ENCODE data around the gene RFNG.

Gene RFNG

GRCh38 chr17:82097919-82098168, 46.2 kb upstream of the RFNG start:
- Histone ChIP-seq H3K9me3 (ENCODE audit: control extremely low read depth in 1 of 5, control insufficient read depth in 4 of 5, insufficient read depth in 2 of 5, low read depth in 1 of 5, low read length in 4 of 5) (no peaks in the 10 kb centered on the region), H3K4me1 (ENCODE audit: control extremely low read depth in 1 of 4, control insufficient read depth in 4 of 4, insufficient read depth in 4 of 4, low read length in 3 of 4) (peaks cover 0 to 43% (median 25%) of the 10 kb centered on the region in 4 experiments), H3K36me3 (ENCODE audit: control insufficient read depth in 4 of 4, insufficient read depth in 4 of 4, low read length in 3 of 4) (peaks cover 0 to 43% (median 24%) of the 10 kb centered on the region in 4 experiments), H3K4me3 (ENCODE audit: control insufficient read depth in 1 of 7, extremely low read depth in 1 of 7, insufficient read depth in 4 of 7, low read depth in 2 of 7, low read length in 6 of 7) (peak overlapping the region; percentile 52 to 89 (median 75)), H3K27me3 (replicated peaks in 2 of 5; ENCODE audit: control insufficient read depth in 4 of 5, insufficient read depth in 5 of 5, low read length in 4 of 5) (no peaks in the 10 kb centered on the region), H3K27ac (ENCODE audit: insufficient read depth in 1 of 2, low read depth in 1 of 2, low read length in 2 of 2, poor library complexity in 1 of 2, severe bottlenecking in 2 of 2) (peak overlapping the region in 1 of 2 experiments; percentile 75)
- no peak for DNase-seq
- POLR2A ChIA-PET = interaction anchor here (0.5 to 0.8 kb wide), 5 partner anchors 17 to 361 kb away, joined by 3 to 5 read pairs (median 3); partner anchors contain the start of genes DCXR and P4HB
- WGBS (ENCODE audit: insufficient coverage) = 0% methylated on average over 35 of the region's 36 CpGs
- CTCF ChIA-PET = interaction anchor here (2.1 kb wide), 1 partner anchor 9 kb away, joined by 6 read pairs; no protein-coding TSS in a partner anchor

- H3K9me3 ChIP-seq (ENCODE audit: control extremely low read depth in 1 of 5, control insufficient read depth in 4 of 5, insufficient read depth in 2 of 5, low read depth in 1 of 5, low read length in 4 of 5) = no peaks in the 10 kb centered on the region
- DNase-seq = peak in 2 of 3 donors; percentile 16 to 36
- H3K4me3 ChIP-seq (ENCODE audit: control insufficient read depth in 1 of 7, extremely low read depth in 1 of 7, insufficient read depth in 4 of 7, low read depth in 2 of 7, low read length in 6 of 7) = peak overlapping the region; percentile 52 to 89 (median 75)
- no peaks in the 10 kb centered on the region for H3K27me3 ChIP-seq (replicated peaks in 2 of 5; ENCODE audit: control insufficient read depth in 4 of 5, insufficient read depth in 5 of 5, low read length in 4 of 5)
- CTCF ChIA-PET = interaction anchor here (2.1 kb wide), 1 partner anchor 10 kb away, joined by 6 read pairs; no protein-coding TSS in a partner anchor
- H3K4me1 ChIP-seq (ENCODE audit: control extremely low read depth in 1 of 4, control insufficient read depth in 4 of 4, insufficient read depth in 4 of 4, low read length in 3 of 4) = peaks cover 0 to 43% (median 25%) of the 10 kb centered on the region in 4 experiments
- peak overlapping the region in 1 of 2 experiments; percentile 75 for H3K27ac ChIP-seq (ENCODE audit: insufficient read depth in 1 of 2, low read depth in 1 of 2, low read length in 2 of 2, poor library complexity in 1 of 2, severe bottlenecking in 2 of 2)
- under 1% methylated on average over 68 of the region's 77 CpGs for WGBS (ENCODE audit: insufficient coverage)
- POLR2A ChIA-PET = interaction anchor here (0.5 to 0.6 kb wide), 2 partner anchors 60 to 361 kb away, joined by 3 to 5 read pairs; partner anchors contain the start of gene DCXR
- H3K36me3 ChIP-seq (ENCODE audit: control insufficient read depth in 4 of 4, insufficient read depth in 4 of 4, low read length in 3 of 4) = peaks cover 0 to 47% (median 26%) of the 10 kb centered on the region in 4 experiments
These were observed 45.7 kb upstream of the RFNG start for GRCh38 chr17:82097184-82097918.

GRCh38 chr17:82096709-82097183, 45.1 kb upstream of the RFNG start:
- Histone ChIP-seq H3K27me3 (replicated peaks in 2 of 5; ENCODE audit: control insufficient read depth in 4 of 5, insufficient read depth in 5 of 5, low read length in 4 of 5) (no peaks in the 10 kb centered on the region), H3K36me3 (ENCODE audit: control insufficient read depth in 4 of 4, insufficient read depth in 4 of 4, low read length in 3 of 4) (peaks cover 0 to 54% (median 32%) of the 10 kb centered on the region in 4 experiments), H3K4me1 (ENCODE audit: control extremely low read depth in 1 of 4, control insufficient read depth in 4 of 4, insufficient read depth in 4 of 4, low read length in 3 of 4) (peaks cover 0 to 43% (median 25%) of the 10 kb centered on the region in 4 experiments), H3K27ac (ENCODE audit: insufficient read depth in 1 of 2, low read depth in 1 of 2, low read length in 2 of 2, poor library complexity in 1 of 2, severe bottlenecking in 2 of 2) (peak overlapping the region in 1 of 2 experiments; percentile 75), H3K9me3 (ENCODE audit: control extremely low read depth in 1 of 5, control insufficient read depth in 4 of 5, insufficient read depth in 2 of 5, low read depth in 1 of 5, low read length in 4 of 5) (no peaks in the 10 kb centered on the region), H3K4me3 (ENCODE audit: control insufficient read depth in 1 of 7, extremely low read depth in 1 of 7, insufficient read depth in 4 of 7, low read depth in 2 of 7, low read length in 6 of 7) (peak overlapping the region in 6 of 7 experiments; percentile 52 to 89 (median 76))
- DNase-seq = no peak
- ChIA-PET POLR2A (no interaction called here), CTCF (no interaction called here)
- 79% methylated on average over 8 of the region's 8 CpGs for WGBS (ENCODE audit: insufficient coverage)

GRCh38 chr17:82095777-82096708, 44.4 kb upstream of the RFNG start:
- no peaks in the 10 kb centered on the region for H3K9me3 ChIP-seq (ENCODE audit: control extremely low read depth in 1 of 5, control insufficient read depth in 4 of 5, insufficient read depth in 2 of 5, low read depth in 1 of 5, low read length in 4 of 5)
- H3K36me3 ChIP-seq (ENCODE audit: control insufficient read depth in 4 of 4, insufficient read depth in 4 of 4, low read length in 3 of 4) = peaks cover 0 to 56% (median 36%) of the 10 kb centered on the region in 4 experiments
- H3K4me3 ChIP-seq (ENCODE audit: control insufficient read depth in 1 of 7, extremely low read depth in 1 of 7, insufficient read depth in 4 of 7, low read depth in 2 of 7, low read length in 6 of 7) = peak overlapping the region in 3 of 7 experiments; percentile 77 to 89 (median 80)
- WGBS (ENCODE audit: insufficient coverage) = 98% methylated on average over 30 of the region's 35 CpGs
- ChIA-PET POLR2A (no interaction called here), CTCF (no interaction called here)
- no peak for DNase-seq
- H3K27ac ChIP-seq (ENCODE audit: insufficient read depth in 1 of 2, low read depth in 1 of 2, low read length in 2 of 2, poor library complexity in 1 of 2, severe bottlenecking in 2 of 2) = peak overlapping the region in 1 of 2 experiments; percentile 75
- H3K4me1 ChIP-seq (ENCODE audit: control extremely low read depth in 1 of 4, control insufficient read depth in 4 of 4, insufficient read depth in 4 of 4, low read length in 3 of 4) = peaks cover 0 to 41% (median 25%) of the 10 kb centered on the region in 4 experiments
- H3K27me3 ChIP-seq (replicated peaks in 2 of 5; ENCODE audit: control insufficient read depth in 4 of 5, insufficient read depth in 5 of 5, low read length in 4 of 5) = no peaks in the 10 kb centered on the region

- Histone ChIP-seq H3K4me1 (ENCODE audit: control extremely low read depth in 1 of 4, control insufficient read depth in 4 of 4, insufficient read depth in 4 of 4, low read length in 3 of 4) (peaks cover 0 to 36% (median 25%) of the 10 kb centered on the region in 4 experiments), H3K27ac (ENCODE audit: insufficient read depth in 1 of 2, low read depth in 1 of 2, low read length in 2 of 2, poor library complexity in 1 of 2, severe bottlenecking in 2 of 2) (no peak overlapping the region), H3K9me3 (ENCODE audit: control extremely low read depth in 1 of 5, control insufficient read depth in 4 of 5, insufficient read depth in 2 of 5, low read depth in 1 of 5, low read length in 4 of 5) (no peaks in the 10 kb centered on the region), H3K36me3 (ENCODE audit: control insufficient read depth in 4 of 4, insufficient read depth in 4 of 4, low read length in 3 of 4) (peaks cover 0 to 61% (median 41%) of the 10 kb centered on the region in 4 experiments), H3K4me3 (ENCODE audit: control insufficient read depth in 1 of 7, extremely low read depth in 1 of 7, insufficient read depth in 4 of 7, low read depth in 2 of 7, low read length in 6 of 7) (peak overlapping the region in 1 of 7 experiments; percentile 89), H3K27me3 (replicated peaks in 2 of 5; ENCODE audit: control insufficient read depth in 4 of 5, insufficient read depth in 5 of 5, low read length in 4 of 5) (no peaks in the 10 kb centered on the region)
- CTCF ChIA-PET = no interaction called here
- POLR2A ChIA-PET = no interaction called here
- 94% methylated on average over 31 of the region's 37 CpGs for WGBS (ENCODE audit: insufficient coverage)
- DNase-seq = no peak
These were observed 43.5 kb upstream of the RFNG start for GRCh38 chr17:82094931-82095776.

- Histone ChIP-seq H3K4me3 (ENCODE audit: control insufficient read depth in 1 of 7, extremely low read depth in 1 of 7, insufficient read depth in 4 of 7, low read depth in 2 of 7, low read length in 6 of 7) (no peak overlapping the region), H3K27ac (ENCODE audit: insufficient read depth in 1 of 2, low read depth in 1 of 2, low read length in 2 of 2, poor library complexity in 1 of 2, severe bottlenecking in 2 of 2) (no peak overlapping the region), H3K36me3 (ENCODE audit: control insufficient read depth in 4 of 4, insufficient read depth in 4 of 4, low read length in 3 of 4) (peaks cover 0 to 80% (median 52%) of the 10 kb centered on the region in 4 experiments), H3K9me3 (ENCODE audit: control extremely low read depth in 1 of 5, control insufficient read depth in 4 of 5, insufficient read depth in 2 of 5, low read depth in 1 of 5, low read length in 4 of 5) (no peaks in the 10 kb centered on the region), H3K4me1 (ENCODE audit: control extremely low read depth in 1 of 4, control insufficient read depth in 4 of 4, insufficient read depth in 4 of 4, low read length in 3 of 4) (peaks cover 0 to 20% (median 15%) of the 10 kb centered on the region in 4 experiments), H3K27me3 (replicated peaks in 2 of 5; ENCODE audit: control insufficient read depth in 4 of 5, insufficient read depth in 5 of 5, low read length in 4 of 5) (no peaks in the 10 kb centered on the region)
- WGBS (ENCODE audit: insufficient coverage) = 98% methylated on average over 32 of the region's 40 CpGs
- DNase-seq = no peak
- POLR2A ChIA-PET = no interaction called here
- CTCF ChIA-PET = no interaction called here
These were observed 41.6 kb upstream of the RFNG start for GRCh38 chr17:82092995-82093751.
